Measurements from ENCODE around the gene NUP210L.

The NUP210L gene

DNA sequence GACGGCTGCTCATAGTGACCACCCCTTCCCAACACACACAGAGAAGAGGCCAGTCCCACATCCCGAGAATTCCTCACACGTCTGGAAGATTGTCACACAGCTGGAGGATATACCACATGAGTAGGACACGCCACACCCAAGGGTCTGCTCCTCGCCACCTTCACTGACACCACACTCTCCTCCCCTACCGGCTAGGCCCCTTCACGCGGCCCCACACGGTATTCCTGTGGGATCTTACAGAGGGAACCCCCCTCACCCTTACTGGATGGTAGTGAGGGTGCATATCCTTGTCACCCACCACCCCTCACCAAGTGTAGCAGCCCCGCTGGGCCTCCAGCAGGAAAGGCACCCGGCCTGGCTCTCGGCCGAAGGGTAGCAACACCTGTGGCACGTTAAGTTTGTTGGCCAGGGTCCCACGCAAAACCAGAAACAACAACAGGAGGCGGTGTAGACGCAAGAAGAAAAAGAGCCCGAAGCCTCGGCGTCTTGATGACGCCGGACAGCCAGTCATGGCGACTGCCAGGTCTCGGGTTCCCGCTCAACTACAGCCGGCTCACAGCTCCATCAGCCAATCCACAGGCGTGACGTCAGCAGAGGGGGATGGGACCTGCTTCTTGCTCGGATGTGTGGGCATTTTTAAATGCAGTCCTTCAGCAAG, at the start of gene NUP210L:
Gene NUP210L, minus strand, starts transcription at position 540 of the 658 bp plus-strand sequence.
- no peak for DNase-seq

DNA sequence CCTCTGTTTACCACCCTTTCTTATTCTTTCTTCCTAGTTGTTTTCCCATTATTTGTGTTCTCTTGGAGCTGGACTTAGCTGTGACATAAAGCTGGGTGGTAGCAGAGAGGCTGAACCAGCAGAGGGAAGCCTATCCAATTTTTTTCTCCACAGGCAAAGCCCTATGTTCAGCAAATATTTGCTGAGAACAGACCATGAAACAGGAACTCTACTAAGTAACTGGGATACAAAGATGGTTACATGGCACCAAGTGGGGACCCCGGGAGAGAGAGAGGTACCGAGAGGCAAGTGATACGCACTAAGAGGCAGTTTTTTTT, 44.6 kb upstream of the NUP210L start:
- DNase-seq, result no peak

DNA sequence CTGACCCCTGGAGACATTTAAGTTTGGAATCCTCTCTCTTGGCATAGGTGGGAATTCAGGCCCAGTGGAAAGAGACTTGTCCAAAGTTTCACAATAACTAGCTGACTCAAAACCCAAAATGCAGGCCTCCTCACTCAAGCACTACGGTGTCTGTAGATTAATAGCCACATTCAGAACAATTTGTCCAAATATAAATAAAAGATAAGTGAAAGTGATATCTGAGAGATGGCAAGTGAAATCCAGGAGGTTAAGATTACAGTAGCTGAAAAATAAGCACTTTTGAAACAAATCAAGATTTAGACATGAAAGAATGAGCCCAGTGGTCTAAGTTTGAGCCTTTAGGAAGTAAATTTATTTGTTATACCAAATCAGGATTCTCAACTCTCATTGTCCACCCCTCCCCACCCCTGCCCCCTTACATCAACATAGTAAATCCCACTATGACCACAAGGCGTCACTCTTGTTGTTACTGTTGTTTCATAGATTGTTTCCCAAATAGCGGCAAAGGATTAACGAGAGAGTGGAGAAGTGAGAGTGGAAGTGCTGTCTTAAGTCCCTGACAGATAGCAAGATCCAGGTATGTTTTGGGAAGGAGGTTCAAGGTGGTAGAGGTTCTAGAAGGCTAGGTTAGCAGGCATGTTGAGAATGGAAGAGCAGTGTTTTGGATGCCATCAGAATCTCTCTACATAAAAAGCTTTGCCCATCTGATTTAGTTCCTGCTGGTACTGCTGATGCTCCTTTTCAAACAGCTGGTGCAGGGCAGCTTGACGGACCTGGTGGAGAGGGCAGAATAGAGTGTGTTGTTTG, 44.1 kb upstream of the NUP210L start:
- no peak for DNase-seq

DNA sequence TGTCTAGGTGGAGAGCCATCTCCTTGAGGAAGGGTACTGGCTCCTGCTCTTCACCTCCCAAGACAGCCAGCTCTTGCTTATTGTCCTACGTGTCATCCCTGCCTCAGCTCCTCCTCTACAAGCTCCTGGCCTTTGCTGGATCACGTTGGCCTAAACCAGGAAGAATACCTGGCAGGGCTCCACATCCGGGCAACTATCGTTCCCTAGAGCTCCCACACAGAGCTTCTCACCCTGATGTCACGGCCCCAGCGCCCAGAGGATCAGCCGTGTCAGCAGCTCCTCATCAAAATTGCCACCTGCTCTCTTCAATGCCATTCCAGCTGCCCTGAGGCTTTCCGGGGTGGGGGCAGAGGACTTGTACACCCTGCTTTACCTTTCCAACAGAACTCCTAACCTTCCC, 38.9 kb upstream of the NUP210L start:
- no peak for DNase-seq

DNA sequence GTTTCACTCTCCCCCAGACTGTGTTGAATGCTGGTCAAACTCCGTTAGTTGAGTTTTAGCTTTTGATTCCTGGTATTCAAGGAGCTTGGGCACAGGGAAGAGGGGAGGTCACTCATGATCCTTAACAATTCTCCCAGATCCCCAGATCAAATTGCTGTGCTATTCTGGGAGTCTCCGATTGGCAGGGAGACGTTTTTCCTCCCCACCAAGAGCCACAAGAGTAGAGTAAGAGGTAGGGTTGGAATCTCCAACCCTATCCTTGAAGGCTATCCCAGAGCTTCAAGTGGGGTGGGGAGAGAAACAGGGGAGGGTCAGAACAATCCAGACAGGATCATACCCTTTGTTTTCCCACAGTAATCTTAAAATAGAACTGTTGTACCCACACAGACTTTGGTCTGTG, 37.6 kb upstream of the NUP210L start:
- DNase-seq, result no peak

DNA sequence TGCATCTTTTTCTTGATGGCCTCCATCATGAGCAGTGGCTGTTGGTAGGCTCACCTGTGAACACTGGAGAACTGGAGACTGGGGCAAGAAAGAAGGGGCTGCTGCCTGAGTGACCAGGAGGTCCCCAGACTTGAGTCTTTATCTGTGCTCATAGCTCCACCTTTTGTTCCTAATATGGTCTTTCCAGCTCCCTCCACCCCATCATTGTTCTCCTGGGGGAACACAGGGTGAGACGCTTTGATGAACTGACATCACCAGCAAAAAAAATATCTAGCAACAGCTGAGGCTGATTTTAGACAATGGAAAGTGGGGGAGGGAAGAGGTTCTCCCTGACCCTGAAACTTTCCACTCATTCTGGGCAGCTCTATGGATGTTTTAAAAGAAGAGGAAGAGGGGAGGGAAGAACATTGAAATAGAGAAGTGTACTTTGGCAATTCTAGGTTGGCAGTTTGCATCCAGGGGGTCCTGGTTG, 37.2 kb upstream of the NUP210L start, which contains the start of gene TPM3:
Gene TPM3, minus strand, starts transcription at position 111 of the 472 bp plus-strand sequence. Its CDS starts 82 bp downstream, at position 29.
- no peak for DNase-seq

DNA sequence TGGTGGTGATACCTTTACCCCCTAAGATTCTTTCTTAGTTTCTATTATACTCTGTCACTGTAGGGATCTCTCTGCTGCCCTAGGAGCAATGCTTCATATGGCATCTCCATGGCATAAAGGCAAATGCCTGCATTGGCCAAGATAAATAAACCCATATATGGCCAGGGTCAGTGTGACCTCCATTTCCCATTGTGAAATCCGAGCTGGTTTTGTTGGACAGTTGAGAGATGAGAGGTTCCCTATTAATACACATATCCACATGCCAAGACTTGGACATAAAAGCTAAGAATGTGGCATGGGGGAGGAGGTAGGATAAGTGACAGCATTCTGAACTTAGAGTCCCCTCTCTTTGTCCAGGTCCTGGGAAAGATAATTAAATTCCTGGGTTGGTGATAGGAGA, 35.7 kb upstream of the NUP210L start:
- DNase-seq, result no peak

DNA sequence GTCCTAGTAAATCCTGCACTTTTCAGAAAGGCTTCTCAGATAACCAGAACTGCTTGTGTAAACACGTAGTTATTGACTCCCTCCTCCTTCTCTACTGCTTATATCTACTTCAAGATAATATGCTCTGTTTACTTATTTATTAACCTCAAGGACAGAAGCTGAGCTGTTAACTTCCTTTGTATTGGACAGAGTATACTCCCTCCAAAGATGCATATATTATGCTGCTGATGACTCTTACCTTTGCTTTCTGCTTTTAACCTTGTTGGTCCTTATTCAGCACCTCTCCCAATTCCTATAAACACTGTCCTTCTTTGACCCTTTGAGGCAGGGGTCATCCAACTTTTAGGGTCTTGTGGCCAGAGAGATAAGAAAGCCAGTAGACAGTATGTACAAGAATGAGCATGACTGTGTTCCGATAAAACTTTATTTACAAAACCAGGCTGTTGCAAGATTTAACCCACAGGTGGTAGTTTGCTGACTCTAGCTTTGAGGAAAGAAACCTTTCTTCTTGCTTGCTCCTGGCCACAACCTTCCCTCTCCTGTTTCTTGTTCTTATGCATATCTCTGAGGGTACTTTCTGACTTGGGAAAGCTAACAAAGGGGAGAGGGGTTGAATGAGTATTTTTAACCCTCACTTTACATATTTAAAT, 32.1 kb upstream of the NUP210L start:
- DNase-seq, result no peak

DNA sequence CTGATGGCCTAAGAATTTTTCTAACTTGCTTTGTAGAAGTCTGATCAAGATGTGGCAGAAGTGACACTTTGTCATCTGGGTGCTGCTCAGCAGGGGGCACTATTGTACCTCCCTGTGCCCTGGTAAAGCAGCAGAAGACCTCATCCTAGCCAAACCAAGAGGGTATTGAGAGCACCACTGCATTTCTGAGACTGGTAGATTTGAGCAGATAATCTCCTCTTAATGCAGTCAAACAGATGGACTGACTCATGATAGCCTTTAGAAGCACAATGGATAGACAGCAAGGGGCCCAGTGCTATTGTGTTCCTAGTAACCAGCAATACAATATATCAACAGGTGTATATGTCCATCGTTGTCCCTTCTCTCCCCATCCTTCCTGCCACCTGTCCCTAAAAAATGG, 31.3 kb upstream of the NUP210L start:
- peak; percentile 54 for DNase-seq

DNA sequence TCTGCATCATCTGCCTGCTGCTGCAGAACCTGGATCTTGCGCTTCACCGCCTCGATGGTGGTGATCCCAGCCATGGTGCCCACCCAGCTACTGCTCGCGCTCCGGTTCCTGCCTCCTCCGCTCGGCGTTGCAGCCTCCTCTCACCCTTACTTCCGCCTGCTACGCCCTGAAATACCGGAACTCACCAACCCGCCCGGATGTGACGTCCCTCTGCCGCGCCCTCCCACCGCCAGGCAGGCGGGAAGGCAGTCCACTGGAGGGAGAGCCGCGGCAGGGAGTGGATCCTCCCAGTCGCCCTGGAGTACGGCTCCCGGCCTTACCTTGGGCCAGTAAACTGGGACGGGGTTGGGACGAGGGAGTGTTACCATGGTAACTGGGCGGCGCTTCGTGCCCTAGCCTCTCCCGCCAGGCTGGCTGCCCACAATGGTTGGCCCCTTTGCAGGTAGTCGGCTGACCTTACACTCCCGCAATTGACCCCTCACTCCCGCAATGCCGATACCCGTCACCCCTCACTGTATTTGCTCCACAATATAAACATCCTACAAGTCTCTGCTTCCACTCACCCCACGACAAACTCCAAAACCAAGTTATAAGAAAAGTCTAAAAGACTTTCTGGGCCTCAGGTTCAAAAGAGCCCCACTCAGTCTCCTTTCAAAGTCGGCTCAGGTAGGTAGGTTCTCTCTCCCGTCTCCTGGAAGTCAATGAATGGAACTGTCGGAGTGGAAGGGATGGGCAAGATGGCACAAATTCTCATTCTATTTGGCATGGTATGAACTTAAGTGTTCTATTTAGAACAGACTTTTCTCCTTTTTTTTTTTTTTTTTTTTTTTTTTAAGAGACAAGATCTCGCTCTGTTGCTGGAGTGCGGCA, 28.4 kb upstream of the NUP210L start:
- peak; percentile 93 for DNase-seq

DNA sequence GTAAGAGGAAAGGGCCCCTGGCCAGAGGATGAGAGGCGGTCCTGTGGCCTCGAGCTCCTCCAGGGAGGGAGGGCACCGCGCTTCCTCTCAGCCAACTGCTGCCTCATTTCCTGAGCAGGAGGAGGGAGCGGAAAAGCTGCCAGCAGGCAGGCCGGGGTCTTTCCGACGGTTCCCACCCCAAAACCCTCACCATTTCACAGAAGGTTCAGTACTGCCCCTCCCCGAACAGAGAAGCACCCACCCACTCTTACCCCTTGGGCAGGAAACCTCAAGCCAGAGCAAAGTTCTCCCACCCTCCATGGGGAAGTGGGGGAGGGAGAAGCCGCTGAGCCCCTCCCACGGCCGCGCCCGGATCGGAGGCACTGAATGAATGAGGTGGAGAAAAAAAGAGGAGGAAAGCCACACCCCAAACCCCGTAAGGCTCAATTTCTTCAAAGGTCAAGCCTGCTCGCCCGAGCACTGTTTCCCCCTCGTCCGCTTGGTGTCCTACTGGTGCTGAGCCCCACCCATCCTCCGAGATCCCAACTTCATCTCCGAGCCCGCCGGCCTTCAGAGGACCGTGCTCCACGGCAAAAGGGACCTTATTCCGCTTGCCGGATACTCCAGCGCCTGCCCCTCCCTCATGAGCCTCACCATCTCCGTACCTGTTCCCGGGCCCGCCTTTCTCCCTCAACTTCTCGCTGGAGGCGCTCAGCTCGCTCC, 27.6 kb upstream of the NUP210L start:
- peak; percentile 79 for DNase-seq

DNA sequence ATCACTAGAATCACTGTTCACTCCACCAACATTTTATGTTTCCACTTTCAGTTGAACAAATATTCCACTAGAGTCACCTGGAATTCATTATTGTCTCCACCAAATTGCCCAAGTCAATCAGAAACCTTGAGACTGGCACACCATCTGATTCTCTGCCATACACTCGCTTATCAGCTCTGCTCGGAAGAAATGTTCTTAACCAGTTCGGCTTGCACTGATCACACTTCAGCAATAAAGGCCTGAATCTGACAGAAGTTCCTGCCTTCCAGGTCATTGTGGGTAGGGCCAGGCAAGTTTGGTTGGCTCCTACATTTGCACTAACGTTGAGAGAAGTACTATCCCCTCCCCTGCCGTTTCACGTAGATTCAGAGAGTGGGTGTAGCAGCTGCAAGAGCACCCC, 27.1 kb upstream of the NUP210L start:
- DNase-seq, result no peak

DNA sequence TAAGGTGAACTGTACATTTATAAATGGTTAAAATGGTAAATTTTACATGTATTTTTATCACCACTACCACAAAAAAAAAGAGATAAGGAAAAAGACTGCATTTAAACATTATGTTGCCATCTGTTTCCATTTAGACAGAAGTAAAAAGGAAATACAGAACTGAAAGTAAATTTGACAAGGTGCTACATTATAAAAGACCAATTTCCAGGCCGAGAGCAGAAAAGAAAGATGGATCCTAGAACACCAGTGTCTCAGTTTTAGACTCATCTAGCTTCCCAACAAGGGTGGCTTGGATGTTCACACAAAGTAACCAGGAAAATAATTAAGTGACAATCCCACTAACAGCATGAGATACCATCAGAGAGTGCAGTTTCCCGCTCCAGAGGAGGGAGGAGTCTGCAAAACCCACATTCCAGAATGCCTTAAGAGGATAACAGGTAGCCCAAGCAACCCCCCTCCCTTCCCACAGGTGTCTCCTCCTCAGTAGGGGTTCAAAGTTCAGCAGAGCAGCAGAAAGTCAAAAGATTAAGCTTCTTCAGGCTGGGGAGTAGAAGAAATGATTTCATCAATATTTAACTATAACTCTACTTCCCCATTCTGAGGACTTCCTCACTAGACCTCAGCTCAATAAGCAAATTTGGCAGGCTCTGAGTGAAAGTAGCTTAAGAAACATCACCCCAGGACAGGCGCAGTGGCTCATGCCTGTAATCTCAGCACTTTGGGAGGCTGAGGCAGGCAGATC, 25.2 kb upstream of the NUP210L start:
- no peak for DNase-seq

DNA sequence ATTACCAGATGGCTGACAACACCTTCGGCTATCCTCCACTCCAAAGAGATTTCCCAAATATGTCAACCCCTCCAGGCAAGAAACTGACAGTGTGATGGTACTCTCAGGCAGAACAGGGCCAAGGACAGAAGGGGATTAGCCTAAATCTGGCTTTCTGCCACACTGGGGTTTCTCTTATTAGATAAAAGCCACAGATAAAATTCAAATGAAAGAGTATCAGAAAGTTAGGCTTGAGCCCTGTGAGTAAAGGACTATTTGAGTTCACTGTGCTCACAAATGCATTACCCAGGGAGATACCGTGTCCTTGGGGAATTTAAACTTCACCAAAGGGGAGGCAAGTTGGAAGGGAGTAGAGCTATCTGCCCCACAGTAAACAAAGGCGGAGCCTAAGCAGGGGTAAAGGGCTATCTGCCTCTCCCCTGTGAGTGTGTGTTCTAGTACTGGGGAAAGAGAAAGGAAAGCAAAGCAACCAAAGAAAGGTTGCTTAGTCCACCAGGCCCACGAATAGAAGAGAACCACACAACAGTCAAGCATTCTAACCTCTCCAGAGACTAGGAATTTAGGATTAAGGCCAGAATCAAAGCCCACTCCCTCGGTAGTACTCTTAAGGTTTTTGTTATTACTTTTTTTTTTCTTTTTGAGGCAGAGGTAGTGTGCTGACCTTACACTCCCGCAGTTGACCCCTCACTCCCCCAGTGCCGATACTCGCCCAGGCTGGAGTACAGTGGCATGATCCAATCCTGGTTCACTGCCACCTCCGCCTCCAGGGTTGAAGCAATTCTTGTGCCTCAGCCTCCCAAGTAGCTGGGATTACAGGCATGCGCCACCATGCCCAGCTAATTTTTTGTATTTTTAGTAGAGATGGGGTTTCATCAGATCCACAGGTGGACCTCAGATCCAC, 24.3 kb upstream of the NUP210L start:
- no peak for DNase-seq

DNA sequence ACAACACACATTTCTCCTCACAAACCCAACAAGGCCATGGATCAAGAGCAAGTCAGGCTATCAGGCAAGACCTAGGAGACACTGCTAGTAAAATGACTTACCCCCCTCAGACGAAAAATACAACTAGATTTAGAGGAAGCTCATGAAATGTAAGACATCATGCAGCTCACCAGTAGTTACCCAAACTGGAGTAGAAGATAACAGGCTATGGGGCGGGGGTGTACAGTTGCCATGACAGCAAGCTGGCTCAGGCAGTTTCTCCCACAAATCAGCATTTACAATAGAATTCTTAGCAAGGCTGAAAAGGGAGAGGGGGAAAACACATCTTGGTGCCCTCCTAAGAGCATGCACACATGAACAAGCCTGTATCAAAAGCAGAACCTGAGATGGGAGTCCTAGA, 23.1 kb upstream of the NUP210L start:
- peak; percentile 17 for DNase-seq

DNA sequence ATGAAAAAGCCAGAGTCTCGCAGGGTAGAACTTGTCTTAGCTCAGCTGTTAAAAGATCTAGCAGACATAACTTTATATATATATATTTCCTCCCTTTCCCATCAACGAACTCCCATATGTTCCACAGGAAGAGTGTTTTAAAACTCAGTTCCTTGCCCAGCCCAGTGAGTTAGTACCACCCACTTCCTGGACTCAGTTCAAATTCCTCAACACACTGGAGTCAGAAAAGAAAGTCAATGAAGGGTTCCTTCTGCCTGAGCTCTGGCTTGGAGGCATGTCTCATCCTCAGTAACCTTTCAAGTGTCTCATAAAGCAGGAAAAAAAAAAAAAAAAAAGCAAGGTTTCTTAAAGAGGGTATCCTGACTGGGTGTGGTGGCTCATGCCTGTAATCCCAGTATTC, 21.5 kb upstream of the NUP210L start:
- no peak for DNase-seq

DNA sequence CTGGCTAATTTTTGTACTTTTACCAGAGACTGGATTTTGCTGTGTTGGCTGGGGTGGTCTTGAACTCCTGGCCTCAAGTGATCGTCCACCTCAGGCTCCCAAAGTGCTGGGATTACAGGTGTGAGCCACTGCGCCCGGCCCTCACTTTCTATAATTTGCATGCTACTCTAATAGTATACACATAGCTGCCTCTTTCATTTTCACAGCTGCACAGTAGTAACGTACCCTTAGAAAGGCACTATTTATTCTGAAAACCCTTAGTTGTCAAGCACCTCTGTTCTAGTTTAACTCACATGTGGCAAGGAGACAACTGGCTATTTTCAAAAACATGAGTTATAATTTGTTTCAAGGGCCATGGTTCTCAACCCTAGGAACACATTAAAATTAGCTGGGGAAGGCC, 19.8 kb upstream of the NUP210L start:
- no peak for DNase-seq

DNA sequence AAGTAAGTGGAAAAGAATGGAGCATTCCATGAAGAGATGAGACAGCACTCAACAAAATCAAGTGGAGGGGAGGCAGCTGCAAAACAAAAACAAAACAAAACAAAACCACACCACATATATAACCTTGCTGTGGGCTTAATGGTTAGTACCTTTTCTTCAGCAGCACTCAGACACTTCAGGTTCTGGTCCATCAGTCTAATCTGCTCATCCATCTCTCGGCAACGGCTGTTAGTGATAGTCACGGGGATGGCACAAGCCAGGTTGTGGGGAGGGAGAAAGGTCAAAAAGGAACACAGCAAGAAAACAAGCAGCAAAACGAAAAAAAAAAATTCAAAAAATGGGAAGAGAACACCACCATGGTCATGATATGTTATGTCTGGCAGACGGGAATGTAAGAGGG, 17.0 kb upstream of the NUP210L start:
- DNase-seq, result no peak

DNA sequence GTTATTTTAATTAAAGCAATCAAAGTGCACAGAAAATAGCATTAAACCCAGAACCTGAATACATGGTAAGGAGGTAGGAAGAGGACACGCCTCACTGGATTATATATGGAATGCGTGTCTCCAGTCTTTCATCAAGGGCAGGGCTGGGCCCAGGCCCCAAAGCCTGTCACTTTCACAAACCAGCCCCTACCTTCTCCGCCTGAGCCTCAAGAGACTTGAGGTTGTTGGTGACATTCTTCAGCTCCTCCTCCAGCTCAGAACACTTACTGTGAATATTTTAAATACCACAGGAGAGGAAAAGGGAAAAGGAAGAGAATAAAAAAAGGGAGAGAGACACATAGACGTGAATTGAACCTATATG, 16.3 kb upstream of the NUP210L start:
- no peak for DNase-seq

DNA sequence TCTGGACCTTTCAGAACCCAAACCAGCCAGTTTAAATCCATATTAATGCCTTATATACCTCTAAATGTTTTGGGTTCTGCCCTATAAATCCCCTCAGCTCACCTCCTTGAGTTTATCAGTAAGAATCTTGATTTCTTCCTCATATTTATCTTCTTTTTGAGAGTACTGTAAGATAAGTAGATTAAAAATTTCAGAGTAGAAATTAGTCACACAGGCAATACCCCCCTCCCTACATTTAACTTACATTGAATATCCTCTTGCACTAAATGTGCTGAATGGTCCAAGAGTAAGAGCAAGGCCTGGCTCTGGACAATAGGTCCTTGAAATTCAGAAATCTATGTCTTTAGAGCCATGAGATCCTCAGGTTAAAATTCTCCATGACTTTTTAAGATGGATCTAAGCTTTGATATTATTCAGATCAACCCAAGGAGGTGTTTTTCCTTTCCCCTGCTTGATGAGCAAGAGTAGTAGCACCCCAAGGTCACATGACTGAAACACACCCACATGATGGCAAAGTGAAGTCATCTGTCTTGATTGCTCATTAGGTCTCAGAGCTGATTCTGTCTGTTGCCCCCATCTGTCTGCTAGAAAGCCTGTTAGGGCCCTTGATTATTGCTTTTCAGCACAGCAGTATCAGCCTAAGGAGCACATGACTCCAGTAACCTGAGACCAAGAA, 15.8 kb upstream of the NUP210L start:
- DNase-seq, result peak; percentile 65

All from stimulated activated naive CD4-positive, alpha-beta T cell treated with Interleukin-2 at 50 U/mL for 16 hours (primary cell).